GM23248 (cell line): Measurements from ENCODE around the gene ING1. TPM values are rescaled to one million over a fixed set of nuclear protein-coding genes. Genes with fewer than 3 reads are reported as not detected.

Experiments
- DNase-seq: peaks from one replicate; pipeline ENCODE4 v3.0.0-alpha.2; 2015
- H2AFZ ChIP-seq: fragments of 200-600 bp; sonication (generic); 2 replicates; pipeline ENCODE4 v1.6.1; 2016; ENCODE audit warnings: antibody characterized with exemption
- H3F3A ChIP-seq: fragments of 200-600 bp; sonication (generic); 2 replicates; pipeline ENCODE4 v1.6.1; 2016; ENCODE audit warnings: mild to moderate bottlenecking, antibody characterized with exemption, mixed run types; ENCODE audit not compliant: insufficient read depth
- H3K27ac ChIP-seq: fragments of 200-600 bp; sonication (generic); 2 replicates; pipeline ENCODE4 v1.5.1; 2016; ENCODE audit warnings: mild to moderate bottlenecking
- H3K27me3 ChIP-seq: fragments of 200-600 bp; sonication (generic); replicated peaks from 2 replicates; pipeline ENCODE4 v1.6.1; 2016; ENCODE audit warnings: mild to moderate bottlenecking; ENCODE audit not compliant: insufficient read depth
- H3K36me3 ChIP-seq: fragments of 200-600 bp; sonication (generic); 2 replicates; pipeline ENCODE4 v1.6.1; 2016; ENCODE audit warnings: low read depth, mild to moderate bottlenecking
- H3K4me1 ChIP-seq: fragments of 200-600 bp; sonication (generic); 2 replicates; pipeline ENCODE4 v1.6.1; 2016; ENCODE audit warnings: mild to moderate bottlenecking; ENCODE audit not compliant: insufficient read depth
- H3K4me2 ChIP-seq: fragments of 200-600 bp; sonication (generic); one replicate; pipeline ENCODE4 v1.6.1; 2016; ENCODE audit warnings: mild to moderate bottlenecking; ENCODE audit not compliant: unreplicated experiment
- H3K4me3 ChIP-seq: fragments of 200-600 bp; sonication (generic); 2 replicates; pipeline ENCODE4 v1.5.1; 2016; ENCODE audit warnings: mild to moderate bottlenecking
- H3K79me2 ChIP-seq: fragments of 200-600 bp; sonication (generic); 2 replicates; pipeline ENCODE4 v1.6.1; 2016; ENCODE audit warnings: mild to moderate bottlenecking; ENCODE audit not compliant: insufficient read depth
- H3K9ac ChIP-seq: fragments of 200-600 bp; sonication (generic); 2 replicates; pipeline ENCODE4 v1.6.1; 2016; ENCODE audit warnings: mild to moderate bottlenecking
- H3K9me2 ChIP-seq: fragments of 200-600 bp; sonication (generic); 2 replicates; pipeline ENCODE4 v1.6.1; 2016; ENCODE audit warnings: mixed run types, mild to moderate bottlenecking, moderate library complexity; ENCODE audit not compliant: insufficient read depth
- H3K9me3 ChIP-seq: fragments of 200-600 bp; sonication (generic); one replicate; pipeline ENCODE4 v1.6.1; 2017; ENCODE audit warnings: low read depth
- H4K20me1 ChIP-seq: fragments of 200-600 bp; sonication (generic); 2 replicates; pipeline ENCODE4 v1.6.0; 2016; ENCODE audit not compliant: insufficient read depth
- EZH2 ChIP-seq: fragments of 200-600 bp; sonication (generic); IDR thresholded peaks from 2 replicates; pipeline ENCODE4 v1.6.1; 2018; ENCODE audit warnings: antibody characterized with exemption, mild to moderate bottlenecking; ENCODE audit not compliant: insufficient read depth, poor library complexity, severe bottlenecking
- EZH2phosphoT487 ChIP-seq: fragments of 200-600 bp; sonication (generic); IDR thresholded peaks from 2 replicates; pipeline ENCODE4 v1.6.1; 2018; ENCODE audit warnings: antibody characterized with exemption, moderate library complexity, mild to moderate bottlenecking, low read depth; ENCODE audit not compliant: insufficient read depth
- WGBS, 2 experiments: methylation state at CpG; one replicate each; pipeline ENCODE4 v1.1.6; 2015 to 2017; ENCODE audit warnings: low lambda C conversion rate in 2 of 2, low coverage in 1 of 2; ENCODE audit errors: missing lambda C conversion rate in 2 of 2; 5-methylcytosine and 5-hydroxymethylcytosine counted together
- in situ Hi-C: fragments of 300-500 bp; cut with MboI; formaldehyde crosslinking; loops from 2 replicates; pipeline ENCODE4 v1.15.0; 2020
- polyA plus RNA-seq: library from polyadenylated mRNA; unstranded; fragments of >200 nt; fragmentation: Nextera tagmentation; extraction: Ambion mirVana; gene quantifications from 2 replicates; pipeline ENCODE4 v1.2.1, GENCODE V29; 2016
- total RNA-seq: library from RNA; depleted of rRNA; stranded (reverse); fragments of >200 nt; shearing (Covaris generic); gene quantifications from 2 replicates; pipeline ENCODE4 v1.2.3, GENCODE V29; 2014

ING1 gene
- total and polyA plus RNA-seq, 2 experiments from 2014 or later = 6.5 to 8.2 TPM

GRCh38 chr13:110696776-110697175 lies 16.7 kb upstream of the ING1 start:
- DNase-seq = no peak
- 98% methylated on average over 10 of the region's 10 CpGs for WGBS, 2 experiments

GRCh38 chr13:110697842-110698241 lies 15.7 kb upstream of the ING1 start:
- Histone ChIP-seq H3K4me2 (no peak overlapping the region), H3K79me2 (peaks cover 81% of the 10 kb centered on the region), H3K9me2 (no peaks in the 10 kb centered on the region), H3K27ac (no peak overlapping the region), H3F3A (no peaks in the 10 kb centered on the region), H3K9me3 (no peaks in the 10 kb centered on the region), H3K27me3 (no peaks in the 10 kb centered on the region), H2AFZ (no peak overlapping the region), H3K4me3 (no peak overlapping the region), H3K9ac (no peak overlapping the region), H4K20me1 (no peaks in the 10 kb centered on the region), H3K4me1 (peaks cover under 1% of the 10 kb centered on the region; the same call in 1 of the 2 replicates), H3K36me3 (peaks cover 36% of the 10 kb centered on the region)
- in situ Hi-C loops = no loop called here
- no peak for DNase-seq
- 84 to 90% methylated on average over 4 of the region's 4 CpGs for WGBS, 2 experiments
- no peak for TF ChIP-seq EZH2phosphoT487
- no peak for TF ChIP-seq EZH2

More at GRCh38 chr13:110696776-110697175, 16.7 kb upstream of the ING1 start:
- H2AFZ ChIP-seq = no peak overlapping the region
- H3K4me3 ChIP-seq = no peak overlapping the region
- no peaks in the 10 kb centered on the region for H3K9me3 ChIP-seq
- H3K9me2 ChIP-seq = no peaks in the 10 kb centered on the region
- no peaks in the 10 kb centered on the region for H3K27me3 ChIP-seq
- H3K4me1 ChIP-seq = no peaks in the 10 kb centered on the region
- no peak overlapping the region for H3K27ac ChIP-seq
- no peak overlapping the region for H3K9ac ChIP-seq
- H3F3A ChIP-seq = no peaks in the 10 kb centered on the region
- peaks cover 36% of the 10 kb centered on the region for H3K36me3 ChIP-seq
- TF ChIP-seq EZH2 (no peak), EZH2phosphoT487 (no peak)
- in situ Hi-C loops = no loop called here
- no peaks in the 10 kb centered on the region for H4K20me1 ChIP-seq
- no peak overlapping the region for H3K4me2 ChIP-seq
- H3K79me2 ChIP-seq = peaks cover 78% of the 10 kb centered on the region

GRCh38 chr13:110698689-110699088 lies 14.8 kb upstream of the ING1 start:
- H3K4me2 ChIP-seq = no peak overlapping the region
- DNase-seq = no peak
- no peaks in the 10 kb centered on the region for H3K9me2 ChIP-seq
- in situ Hi-C loops = no loop called here
- peaks cover 34% of the 10 kb centered on the region for H3K36me3 ChIP-seq
- H3F3A ChIP-seq = peaks cover under 1% of the 10 kb centered on the region; the same call in 1 of the 2 replicates
- H3K4me3 ChIP-seq = no peak overlapping the region
- peaks cover 8% of the 10 kb centered on the region; the same call in 1 of the 2 replicates for H3K4me1 ChIP-seq
- no peaks in the 10 kb centered on the region for H3K9me3 ChIP-seq
- H4K20me1 ChIP-seq = no peaks in the 10 kb centered on the region
- H3K79me2 ChIP-seq = peaks cover 84% of the 10 kb centered on the region
- H3K27ac ChIP-seq = no peak overlapping the region
- no peaks in the 10 kb centered on the region for H3K27me3 ChIP-seq
- 97 to 98% methylated on average over 4 of the region's 4 CpGs for WGBS, 2 experiments
- no peak overlapping the region for H3K9ac ChIP-seq
- no peak overlapping the region for H2AFZ ChIP-seq
- TF ChIP-seq EZH2phosphoT487 (no peak), EZH2 (no peak)

GRCh38 chr13:110699148-110700145 lies 14.1 kb upstream of the ING1 start:
- in situ Hi-C loops = no loop called here
- Histone ChIP-seq H2AFZ (no peak overlapping the region), H3K36me3 (peaks cover 35% of the 10 kb centered on the region), H3K9ac (no peak overlapping the region), H3K4me3 (no peak overlapping the region), H4K20me1 (no peaks in the 10 kb centered on the region), H3K9me3 (no peaks in the 10 kb centered on the region), H3K4me2 (no peak overlapping the region), H3K27me3 (no peaks in the 10 kb centered on the region), H3K9me2 (no peaks in the 10 kb centered on the region), H3K4me1 (peaks cover 15% of the 10 kb centered on the region), H3K27ac (no peak overlapping the region), H3K79me2 (peaks cover 84% of the 10 kb centered on the region), H3F3A (peaks cover 8% of the 10 kb centered on the region)
- no peak for TF ChIP-seq EZH2phosphoT487
- TF ChIP-seq EZH2 = no peak
- 89 to 90% methylated on average over 15 of the region's 15 CpGs for WGBS, 2 experiments
- DNase-seq = no peak
